Thoracic aorta (tissue), 2 donors: ENCODE results near the gene NCKAP5. TPM values are rescaled to one million over a fixed set of nuclear protein-coding genes. Genes with fewer than 3 reads are reported as not detected.
"Not testable (repeated sequence)": the region's sequence is repeated elsewhere in the genome, so short reads cannot be mapped to it uniquely, and the experiment has no call there.

Experiments
- ATAC-seq: fragments of 150-250 bp; one replicate; pipeline ENCODE4 v1.8.0; 2017; ENCODE audit warnings: low read depth; ENCODE audit not compliant: insufficient number of reproducible peaks, low FRiP score
- DNase-seq: peaks from one replicate; pipeline ENCODE4 v3.0.0-alpha.2; 2020; ENCODE audit warnings: low spot score
- H3K27ac ChIP-seq, 2 donors: fragments of 200-600 bp; sonication (generic); 1 replicate in 1 of 2; 2 replicates in 1 of 2; pipeline ENCODE4 v1.5.1; 2016; ENCODE audit warnings: mild to moderate bottlenecking in 2 of 2, moderate library complexity in 2 of 2
- H3K27me3 ChIP-seq: fragments of 200-600 bp; sonication (generic); replicated peaks from 2 replicates; pipeline ENCODE4 v1.6.0; 2016; ENCODE audit warnings: mild to moderate bottlenecking; ENCODE audit not compliant: insufficient read depth
- H3K36me3 ChIP-seq: fragments of 200-600 bp; sonication (generic); one replicate; pipeline ENCODE4 v1.5.1; 2016
- H3K4me1 ChIP-seq, 2 donors: fragments of 200-600 bp; sonication (generic); 1 replicate in 1 of 2; 2 replicates in 1 of 2; pipeline versions ENCODE4 v1.5.1 to v1.6.0; 2016; ENCODE audit warnings: low read depth in 2 of 2, mild to moderate bottlenecking in 1 of 2; ENCODE audit not compliant: control insufficient read depth in 1 of 2
- H3K4me3 ChIP-seq: fragments of 200-600 bp; sonication (generic); 2 replicates; pipeline ENCODE4 v1.5.1; 2016; ENCODE audit warnings: mild to moderate bottlenecking
- H3K9me3 ChIP-seq: fragments of 200-600 bp; sonication (generic); 2 replicates; pipeline ENCODE4 v1.5.1; 2016
- total RNA-seq, 2 donors: library from RNA; depleted of rRNA; stranded (reverse); fragments of >200 nt; gene quantifications; one replicate each; pipeline versions ENCODE4 v1.1.0 to v1.2.3, GENCODE V29; 2016
- TF ChIP-seq, protein P1 (sequence below): fragments of 200-600 bp; sonication (generic); IDR thresholded peaks from one replicate; pipeline ENCODE4 v1.5.1; 2019; ENCODE audit warnings: antibody characterized with exemption

The NCKAP5 gene
- total RNA-seq, 2 donors from 2014 or later = 1.2 to 1.9 TPM

DNA sequence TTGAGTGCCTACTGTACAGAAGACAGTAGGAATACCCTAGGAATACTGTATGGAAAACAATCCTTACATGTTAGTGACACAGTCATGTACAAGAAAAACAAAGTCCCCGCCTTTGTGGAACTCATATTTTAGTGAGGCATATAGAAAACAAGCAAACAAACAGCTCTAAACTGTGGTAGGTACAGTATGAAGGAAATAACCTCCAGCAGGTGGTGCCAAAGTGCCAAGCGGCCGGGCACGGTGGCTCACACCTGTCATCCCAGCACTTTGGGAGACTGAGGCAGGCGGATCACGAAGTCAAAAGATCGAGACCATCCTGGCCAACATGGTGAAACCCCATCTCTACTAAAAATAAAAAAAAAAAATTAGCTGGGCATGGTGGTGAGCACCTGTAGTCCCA lies 48.6 kb downstream of the NCKAP5 start:
- H3K27ac ChIP-seq, H3K4me1 ChIP-seq, H3K27me3 ChIP-seq, ATAC-seq, DNase-seq, H3K36me3 ChIP-seq, H3K9me3 ChIP-seq, H3K4me3 ChIP-seq: not testable (repeated sequence)
- TF ChIP-seq, protein P1, sequence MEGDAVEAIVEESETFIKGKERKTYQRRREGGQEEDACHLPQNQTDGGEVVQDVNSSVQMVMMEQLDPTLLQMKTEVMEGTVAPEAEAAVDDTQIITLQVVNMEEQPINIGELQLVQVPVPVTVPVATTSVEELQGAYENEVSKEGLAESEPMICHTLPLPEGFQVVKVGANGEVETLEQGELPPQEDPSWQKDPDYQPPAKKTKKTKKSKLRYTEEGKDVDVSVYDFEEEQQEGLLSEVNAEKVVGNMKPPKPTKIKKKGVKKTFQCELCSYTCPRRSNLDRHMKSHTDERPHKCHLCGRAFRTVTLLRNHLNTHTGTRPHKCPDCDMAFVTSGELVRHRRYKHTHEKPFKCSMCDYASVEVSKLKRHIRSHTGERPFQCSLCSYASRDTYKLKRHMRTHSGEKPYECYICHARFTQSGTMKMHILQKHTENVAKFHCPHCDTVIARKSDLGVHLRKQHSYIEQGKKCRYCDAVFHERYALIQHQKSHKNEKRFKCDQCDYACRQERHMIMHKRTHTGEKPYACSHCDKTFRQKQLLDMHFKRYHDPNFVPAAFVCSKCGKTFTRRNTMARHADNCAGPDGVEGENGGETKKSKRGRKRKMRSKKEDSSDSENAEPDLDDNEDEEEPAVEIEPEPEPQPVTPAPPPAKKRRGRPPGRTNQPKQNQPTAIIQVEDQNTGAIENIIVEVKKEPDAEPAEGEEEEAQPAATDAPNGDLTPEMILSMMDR = peak; percentile 11

DNA sequence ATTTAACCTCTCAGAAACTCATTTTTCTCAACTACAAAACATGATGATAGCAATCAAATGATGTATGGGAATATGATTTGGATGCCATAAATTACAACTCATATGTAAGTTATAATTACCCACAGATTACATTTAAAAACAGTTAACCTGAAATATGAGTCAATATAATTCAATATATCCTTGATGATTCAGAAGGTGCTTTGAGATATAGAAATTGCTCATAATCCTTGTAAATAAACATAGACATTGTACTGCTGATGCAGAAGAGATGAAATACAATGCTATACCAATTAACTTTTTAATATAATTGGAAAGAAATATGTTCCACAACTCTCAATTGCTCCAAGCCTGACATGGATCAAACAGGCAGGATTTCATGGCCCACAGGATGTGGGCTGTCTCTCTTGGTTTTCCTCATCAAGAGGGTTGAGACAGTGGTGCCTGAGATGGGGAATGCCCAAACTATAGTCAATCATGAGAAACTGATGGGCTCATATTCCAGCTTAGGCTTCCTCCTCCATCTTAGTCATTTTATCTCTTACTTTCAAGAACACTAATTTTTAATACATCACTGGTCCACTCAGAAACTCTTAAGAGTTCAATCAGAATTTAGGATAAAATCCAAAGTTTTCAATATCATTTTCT lies 49.4 kb downstream of the NCKAP5 start:
- Histone ChIP-seq H3K4me3 (no peak overlapping the region), H3K9me3 (no peaks in the 10 kb centered on the region), H3K4me1 (no peaks in the 10 kb centered on the region), H3K27ac (no peak overlapping the region), H3K36me3 (no peaks in the 10 kb centered on the region), H3K27me3 (no peaks in the 10 kb centered on the region)
- DNase-seq (no peak), ATAC-seq (no peak)
- TF ChIP-seq, protein P1 = no peak

DNA sequence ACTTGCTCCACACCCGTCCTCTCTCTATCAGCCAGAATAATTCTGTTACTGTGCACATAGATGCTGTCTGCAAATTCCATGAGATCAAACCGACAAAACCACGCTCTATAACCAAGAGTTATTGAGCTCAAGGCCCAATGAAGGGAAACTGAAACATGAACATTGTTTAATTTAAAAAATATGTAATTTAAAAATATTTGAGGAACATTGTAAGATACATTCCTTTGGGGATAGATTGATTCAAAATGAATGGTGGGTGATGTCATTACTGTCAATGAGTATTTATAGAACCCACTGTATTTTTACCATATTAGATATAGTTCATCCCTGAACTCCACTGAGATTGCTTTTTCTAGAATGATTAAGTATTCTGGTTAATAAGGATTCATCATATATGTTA lies 50.4 kb downstream of the NCKAP5 start:
- Histone ChIP-seq H3K4me3 (no peak overlapping the region), H3K36me3 (no peaks in the 10 kb centered on the region), H3K4me1 (no peaks in the 10 kb centered on the region), H3K27ac (no peak overlapping the region), H3K9me3 (no peaks in the 10 kb centered on the region), H3K27me3 (no peaks in the 10 kb centered on the region)
- TF ChIP-seq, protein P1 = no peak
- no peak for DNase-seq
- ATAC-seq = no peak

DNA sequence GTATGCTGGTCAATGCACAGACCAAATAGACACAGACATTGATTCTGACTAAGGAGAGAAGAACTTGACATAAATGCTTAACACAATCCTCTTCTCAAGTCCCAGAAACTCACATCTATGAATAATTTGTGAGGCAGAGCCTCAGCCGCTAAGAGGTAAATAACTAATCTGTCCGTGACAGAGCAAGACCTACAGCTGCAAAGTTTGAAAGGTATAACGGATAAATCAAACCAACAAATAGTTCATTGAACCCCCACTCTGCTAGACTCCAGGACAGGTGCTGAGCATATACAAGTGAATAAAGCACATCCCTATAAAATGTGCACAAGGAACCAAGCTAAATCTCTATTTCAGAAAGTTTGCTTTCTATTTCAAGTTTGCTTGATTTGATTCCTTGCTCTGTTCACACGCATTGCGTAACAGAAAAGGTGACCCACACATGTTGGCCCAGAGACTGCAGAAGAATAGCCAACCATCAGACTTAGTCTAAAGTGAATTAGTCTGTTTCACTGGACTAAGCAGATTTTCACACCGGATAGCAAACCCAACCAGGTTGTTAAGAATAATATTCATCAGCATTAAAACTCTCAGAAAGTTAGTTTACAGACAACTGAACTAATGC lies 51.7 kb downstream of the NCKAP5 start:
- DNase-seq (no peak), ATAC-seq (no peak)
- H3K27ac ChIP-seq = no peak overlapping the region
- TF ChIP-seq, protein P1 = no peak
- no peaks in the 10 kb centered on the region for H3K9me3 ChIP-seq
- no peak overlapping the region for H3K4me3 ChIP-seq
- H3K36me3 ChIP-seq = no peaks in the 10 kb centered on the region
- no peaks in the 10 kb centered on the region for H3K27me3 ChIP-seq
- no peaks in the 10 kb centered on the region for H3K4me1 ChIP-seq

DNA sequence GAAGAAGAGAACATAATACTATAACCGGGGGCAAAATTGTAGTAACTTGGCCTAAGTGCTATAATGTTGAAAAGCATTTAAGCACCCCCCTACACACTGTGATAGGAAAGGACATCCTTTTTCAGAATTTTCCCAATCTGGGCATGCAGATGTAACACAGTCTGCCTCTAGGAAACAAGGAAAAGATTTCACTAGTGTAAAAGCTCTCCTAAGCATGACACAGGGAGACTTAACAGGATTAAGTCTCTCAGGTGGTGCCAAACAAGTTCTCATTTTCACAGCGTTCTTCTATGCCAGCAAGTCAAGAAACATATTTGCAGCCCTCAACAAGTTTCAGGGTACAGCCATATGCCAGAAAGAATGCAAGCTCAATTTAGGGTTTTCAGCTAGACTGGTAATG lies 53.0 kb downstream of the NCKAP5 start:
- Histone ChIP-seq H3K4me1 (no peaks in the 10 kb centered on the region), H3K27me3 (no peaks in the 10 kb centered on the region), H3K9me3 (no peaks in the 10 kb centered on the region), H3K4me3 (no peak overlapping the region), H3K27ac (no peak overlapping the region), H3K36me3 (no peaks in the 10 kb centered on the region)
- ATAC-seq = no peak
- TF ChIP-seq, protein P1 = no peak
- DNase-seq = no peak
